ENCODE data around the gene ZNF335. TPM values are rescaled to one million over a fixed set of nuclear protein-coding genes. Genes with fewer than 3 reads are reported as not detected.

The ZNF335 gene
- total and polyA plus RNA-seq, 2 of the 13 experiments (the other 11 are each of a cell fraction or from before 2014, with no cell fraction given): 9.7 to 13.7 TPM

DNA sequence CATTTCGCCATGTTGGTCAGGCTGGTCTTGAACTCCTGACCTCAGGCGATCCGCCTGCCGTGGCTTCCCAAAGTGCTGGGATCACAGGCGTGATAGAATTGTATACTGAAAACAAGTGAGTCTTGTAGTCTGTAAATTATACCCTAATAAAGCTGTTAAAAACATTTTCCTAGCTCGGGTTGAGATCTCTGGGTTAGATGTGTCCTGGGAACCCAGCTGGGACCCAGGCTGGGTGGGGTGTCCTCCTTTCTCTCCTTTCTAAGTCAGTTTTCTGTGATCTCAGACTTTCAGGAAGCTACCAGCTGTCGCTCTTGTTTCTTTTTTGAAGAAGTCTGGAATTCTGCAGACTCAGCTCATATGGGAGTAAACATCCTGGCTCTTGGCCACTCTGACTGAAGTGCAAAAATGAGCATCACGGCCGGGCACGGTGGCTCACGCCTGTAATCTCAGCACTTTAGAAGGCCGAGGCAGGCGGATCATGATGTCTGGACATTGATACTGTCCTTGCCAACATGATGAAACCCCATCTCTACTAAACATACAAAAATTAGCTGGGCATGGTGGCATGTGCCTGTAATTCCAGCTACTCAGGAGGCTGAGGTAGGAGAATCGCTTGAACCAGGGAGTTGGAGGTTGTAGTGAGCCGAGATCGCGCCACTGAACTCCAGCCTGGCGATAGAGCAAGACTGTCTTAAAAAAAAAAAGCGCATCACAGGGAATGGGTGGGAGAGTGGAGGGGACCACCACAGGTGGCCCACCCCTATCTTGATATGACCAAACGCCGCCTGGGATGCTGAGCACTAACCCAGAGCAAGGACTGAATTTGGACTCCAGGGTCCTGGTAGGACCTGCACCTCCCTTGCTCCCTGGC lies 47.4 kb downstream of the ZNF335 start (continued):
- TF ChIP-seq, protein P1, sequence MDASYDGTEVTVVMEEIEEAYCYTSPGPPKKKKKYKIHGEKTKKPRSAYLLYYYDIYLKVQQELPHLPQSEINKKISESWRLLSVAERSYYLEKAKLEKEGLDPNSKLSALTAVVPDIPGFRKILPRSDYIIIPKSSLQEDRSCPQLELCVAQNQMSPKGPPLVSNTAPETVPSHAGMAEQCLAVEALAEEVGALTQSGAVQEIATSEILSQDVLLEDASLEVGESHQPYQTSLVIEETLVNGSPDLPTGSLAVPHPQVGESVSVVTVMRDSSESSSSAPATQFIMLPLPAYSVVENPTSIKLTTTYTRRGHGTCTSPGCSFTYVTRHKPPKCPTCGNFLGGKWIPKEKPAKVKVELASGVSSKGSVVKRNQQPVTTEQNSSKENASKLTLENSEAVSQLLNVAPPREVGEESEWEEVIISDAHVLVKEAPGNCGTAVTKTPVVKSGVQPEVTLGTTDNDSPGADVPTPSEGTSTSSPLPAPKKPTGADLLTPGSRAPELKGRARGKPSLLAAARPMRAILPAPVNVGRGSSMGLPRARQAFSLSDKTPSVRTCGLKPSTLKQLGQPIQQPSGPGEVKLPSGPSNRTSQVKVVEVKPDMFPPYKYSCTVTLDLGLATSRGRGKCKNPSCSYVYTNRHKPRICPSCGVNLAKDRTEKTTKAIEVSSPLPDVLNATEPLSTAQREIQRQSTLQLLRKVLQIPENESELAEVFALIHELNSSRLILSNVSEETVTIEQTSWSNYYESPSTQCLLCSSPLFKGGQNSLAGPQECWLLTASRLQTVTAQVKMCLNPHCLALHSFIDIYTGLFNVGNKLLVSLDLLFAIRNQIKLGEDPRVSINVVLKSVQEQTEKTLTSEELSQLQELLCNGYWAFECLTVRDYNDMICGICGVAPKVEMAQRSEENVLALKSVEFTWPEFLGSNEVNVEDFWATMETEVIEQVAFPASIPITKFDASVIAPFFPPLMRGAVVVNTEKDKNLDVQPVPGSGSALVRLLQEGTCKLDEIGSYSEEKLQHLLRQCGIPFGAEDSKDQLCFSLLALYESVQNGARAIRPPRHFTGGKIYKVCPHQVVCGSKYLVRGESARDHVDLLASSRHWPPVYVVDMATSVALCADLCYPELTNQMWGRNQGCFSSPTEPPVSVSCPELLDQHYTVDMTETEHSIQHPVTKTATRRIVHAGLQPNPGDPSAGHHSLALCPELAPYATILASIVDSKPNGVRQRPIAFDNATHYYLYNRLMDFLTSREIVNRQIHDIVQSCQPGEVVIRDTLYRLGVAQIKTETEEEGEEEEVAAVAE (CRISPR knock-in tag; IDR thresholded peaks at IDR 0.05; ENCODE audit: borderline replicate concordance): 0 out of 2 replicates have a peak, but pooled peaks have one; percentile 13
- TF ChIP-seq, protein P2, sequence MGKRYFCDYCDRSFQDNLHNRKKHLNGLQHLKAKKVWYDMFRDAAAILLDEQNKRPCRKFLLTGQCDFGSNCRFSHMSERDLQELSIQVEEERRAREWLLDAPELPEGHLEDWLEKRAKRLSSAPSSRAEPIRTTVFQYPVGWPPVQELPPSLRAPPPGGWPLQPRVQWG (CRISPR knock-in tag; IDR thresholded peaks at IDR 0.05; ENCODE audit: borderline replicate concordance, low read depth): 0 out of 2 replicates have a peak, but pooled peaks have one; percentile 27
- TF ChIP-seq PHF21A (CRISPR knock-in tag; IDR thresholded peaks at IDR 0.05) (0 out of 2 replicates have a peak, but pooled peaks have one; percentile 26), ZNF501 (CRISPR knock-in tag; IDR thresholded peaks at IDR 0.05) (peak; percentile 76; the same call in 1 of the 2 replicates), ARID2 (CRISPR knock-in tag; IDR thresholded peaks at IDR 0.05; ENCODE audit: borderline replicate concordance) (peak; percentile 40; the same call in 1 of the 2 replicates), FOXP1 (IDR thresholded peaks at IDR 0.05) (no peak), FOXP1 (CRISPR knock-in tag; IDR thresholded peaks at IDR 0.05) (peak; percentile 64; the same call in 1 of the 2 replicates), TGIF2 (CRISPR knock-in tag; IDR thresholded peaks at IDR 0.05) (0 out of 2 replicates have a peak, but pooled peaks have one; percentile 31), TBX2 (CRISPR knock-in tag; IDR thresholded peaks at IDR 0.05; ENCODE audit: borderline replicate concordance) (peak; percentile 46; the same call in 1 of the 2 replicates), TARDBP (CRISPR knock-in tag; IDR thresholded peaks at IDR 0.05) (peak; percentile 67; the same call in 1 of the 2 replicates), ZNF350 (CRISPR knock-in tag; IDR thresholded peaks at IDR 0.05; ENCODE audit: borderline replicate concordance, low read depth) (peak; percentile 57; the same call in 1 of the 2 replicates), ZNF605 (CRISPR knock-in tag; IDR thresholded peaks at IDR 0.05) (peak; percentile 72; the same call in 1 of the 2 replicates), FOXA3 (CRISPR knock-in tag; IDR thresholded peaks at IDR 0.05) (peak; percentile 69), MAZ (IDR thresholded peaks at IDR 0.05; ENCODE audit: borderline replicate concordance, low read depth, low read length) (no peak), MAZ (CRISPR knock-in tag; IDR thresholded peaks at IDR 0.05; ENCODE audit: low read depth) (no peak)
- TF ChIP-seq, protein P3, sequence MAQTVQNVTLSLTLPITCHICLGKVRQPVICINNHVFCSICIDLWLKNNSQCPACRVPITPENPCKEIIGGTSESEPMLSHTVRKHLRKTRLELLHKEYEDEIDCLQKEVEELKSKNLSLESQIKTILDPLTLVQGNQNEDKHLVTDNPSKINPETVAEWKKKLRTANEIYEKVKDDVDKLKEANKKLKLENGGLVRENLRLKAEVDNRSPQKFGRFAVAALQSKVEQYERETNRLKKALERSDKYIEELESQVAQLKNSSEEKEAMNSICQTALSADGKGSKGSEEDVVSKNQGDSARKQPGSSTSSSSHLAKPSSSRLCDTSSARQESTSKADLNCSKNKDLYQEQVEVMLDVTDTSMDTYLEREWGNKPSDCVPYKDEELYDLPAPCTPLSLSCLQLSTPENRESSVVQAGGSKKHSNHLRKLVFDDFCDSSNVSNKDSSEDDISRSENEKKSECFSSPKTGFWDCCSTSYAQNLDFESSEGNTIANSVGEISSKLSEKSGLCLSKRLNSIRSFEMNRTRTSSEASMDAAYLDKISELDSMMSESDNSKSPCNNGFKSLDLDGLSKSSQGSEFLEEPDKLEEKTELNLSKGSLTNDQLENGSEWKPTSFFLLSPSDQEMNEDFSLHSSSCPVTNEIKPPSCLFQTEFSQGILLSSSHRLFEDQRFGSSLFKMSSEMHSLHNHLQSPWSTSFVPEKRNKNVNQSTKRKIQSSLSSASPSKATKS (CRISPR knock-in tag; IDR thresholded peaks at IDR 0.05): no peak
- TF ChIP-seq, protein P4, sequence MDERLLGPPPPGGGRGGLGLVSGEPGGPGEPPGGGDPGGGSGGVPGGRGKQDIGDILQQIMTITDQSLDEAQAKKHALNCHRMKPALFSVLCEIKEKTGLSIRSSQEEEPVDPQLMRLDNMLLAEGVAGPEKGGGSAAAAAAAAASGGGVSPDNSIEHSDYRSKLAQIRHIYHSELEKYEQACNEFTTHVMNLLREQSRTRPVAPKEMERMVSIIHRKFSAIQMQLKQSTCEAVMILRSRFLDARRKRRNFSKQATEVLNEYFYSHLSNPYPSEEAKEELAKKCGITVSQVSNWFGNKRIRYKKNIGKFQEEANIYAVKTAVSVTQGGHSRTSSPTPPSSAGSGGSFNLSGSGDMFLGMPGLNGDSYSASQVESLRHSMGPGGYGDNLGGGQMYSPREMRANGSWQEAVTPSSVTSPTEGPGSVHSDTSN (CRISPR knock-in tag; IDR thresholded peaks at IDR 0.05): peak; percentile 48; the same call in 1 of the 2 replicates
- TF ChIP-seq, protein P5, sequence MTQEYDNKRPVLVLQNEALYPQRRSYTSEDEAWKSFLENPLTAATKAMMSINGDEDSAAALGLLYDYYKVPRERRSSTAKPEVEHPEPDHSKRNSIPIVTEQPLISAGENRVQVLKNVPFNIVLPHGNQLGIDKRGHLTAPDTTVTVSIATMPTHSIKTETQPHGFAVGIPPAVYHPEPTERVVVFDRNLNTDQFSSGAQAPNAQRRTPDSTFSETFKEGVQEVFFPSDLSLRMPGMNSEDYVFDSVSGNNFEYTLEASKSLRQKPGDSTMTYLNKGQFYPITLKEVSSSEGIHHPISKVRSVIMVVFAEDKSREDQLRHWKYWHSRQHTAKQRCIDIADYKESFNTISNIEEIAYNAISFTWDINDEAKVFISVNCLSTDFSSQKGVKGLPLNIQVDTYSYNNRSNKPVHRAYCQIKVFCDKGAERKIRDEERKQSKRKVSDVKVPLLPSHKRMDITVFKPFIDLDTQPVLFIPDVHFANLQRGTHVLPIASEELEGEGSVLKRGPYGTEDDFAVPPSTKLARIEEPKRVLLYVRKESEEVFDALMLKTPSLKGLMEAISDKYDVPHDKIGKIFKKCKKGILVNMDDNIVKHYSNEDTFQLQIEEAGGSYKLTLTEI (CRISPR knock-in tag; conservative IDR thresholded peaks at IDR 0.05): no peak

Data from HepG2 (cell line).